ENCODE measurements around the gene INVS. TPM values are rescaled to one million over a fixed set of nuclear protein-coding genes. Genes with fewer than 3 reads are reported as not detected.

INVS gene
- polyA plus RNA-seq, 3 donors: 2.9 to 6.7 (median 4.2) TPM

GRCh38 chr9:100101608-100102007 is 2.6 kb downstream of the INVS start:
- Histone ChIP-seq H3K9ac (ENCODE audit: insufficient read depth, low read length, poor library complexity, severe bottlenecking) (no peak overlapping the region), H3K9me3 (replicated peaks in 1 of 2; ENCODE audit: control insufficient read depth in 1 of 2, insufficient read depth in 1 of 2, low read length in 2 of 2) (no peaks in the 10 kb centered on the region), H3K4me3 (replicated peaks in 1 of 3; ENCODE audit: low read depth in 2 of 3, low read length in 3 of 3) (no peak overlapping the region), H2AFZ (ENCODE audit: insufficient read depth, low read depth, low read length, poor library complexity, severe bottlenecking) (no peak overlapping the region), H3K4me1 (ENCODE audit: control insufficient read depth in 1 of 2, insufficient read depth in 2 of 2, low read length in 2 of 2) (peaks cover 16 to 24% of the 10 kb centered on the region in 2 donors), H3K4me2 (replicated peaks; ENCODE audit: extremely low read depth, low read length, poor library complexity, severe bottlenecking) (no peak overlapping the region), H3K27ac (ENCODE audit: low read depth in 1 of 2, low read length in 2 of 2) (no peak overlapping the region), H3K36me3 (replicated peaks in 1 of 2; ENCODE audit: control insufficient read depth in 1 of 2, insufficient read depth in 2 of 2, low read length in 2 of 2) (peaks cover 24% of the 10 kb centered on the region in 2 donors), H3K79me2 (ENCODE audit: insufficient read depth, low read length) (peaks cover 35% of the 10 kb centered on the region), H3K27me3 (ENCODE audit: control insufficient read depth in 2 of 2, insufficient read depth in 2 of 2, low read length in 2 of 2) (no peaks in the 10 kb centered on the region), H4K20me1 (ENCODE audit: insufficient read depth, low read length) (peaks cover 12% of the 10 kb centered on the region)
- no peak overlapping the region for H3K4me3 Mint-ChIP-seq
- peaks cover 0 to 2% (median 0%) of the 10 kb centered on the region in 3 donors for H3K27me3 Mint-ChIP-seq (ENCODE audit: low read depth in 3 of 3)
- DNase-seq: no peak
- WGBS (ENCODE audit: insufficient coverage): 100% methylated on average over 1 of the region's 6 CpGs
- no peak overlapping the region for H3K27ac Mint-ChIP-seq
- peaks cover 20% of the 10 kb centered on the region for H3K4me1 Mint-ChIP-seq
- peaks cover 7 to 8% of the 10 kb centered on the region in 2 donors for H3K36me3 Mint-ChIP-seq
- TF ChIP-seq CTCF (IDR thresholded peaks at IDR 0.05): no peak
- intact Hi-C loops (cut with micrococcal nuclease): no loop called here
- no peaks in the 10 kb centered on the region for H3K9me3 Mint-ChIP-seq

GRCh38 chr9:100104314-100104713 is 5.3 kb downstream of the INVS start:
- peaks cover 9 to 10% of the 10 kb centered on the region in 2 donors for H3K4me1 ChIP-seq (ENCODE audit: control insufficient read depth in 1 of 2, insufficient read depth in 2 of 2, low read length in 2 of 2)

More at GRCh38 chr9:100104314-100104713, 5.3 kb downstream of the INVS start:
- no peaks in the 10 kb centered on the region for H3K9me3 Mint-ChIP-seq
- H4K20me1 ChIP-seq (ENCODE audit: insufficient read depth, low read length): no peaks in the 10 kb centered on the region
- WGBS (ENCODE audit: insufficient coverage): 100% methylated on average over 2 of the region's 4 CpGs
- H3K36me3 Mint-ChIP-seq: peaks cover 7 to 9% of the 10 kb centered on the region in 2 donors
- no peaks in the 10 kb centered on the region for H3K9me3 ChIP-seq (replicated peaks in 1 of 2; ENCODE audit: control insufficient read depth in 1 of 2, insufficient read depth in 1 of 2, low read length in 2 of 2)
- H3K9ac ChIP-seq (ENCODE audit: insufficient read depth, low read length, poor library complexity, severe bottlenecking): no peak overlapping the region
- H3K27me3 Mint-ChIP-seq (ENCODE audit: low read depth in 3 of 3): peaks cover 0 to 2% (median 0%) of the 10 kb centered on the region in 3 donors
- peaks cover 9% of the 10 kb centered on the region for H3K4me1 Mint-ChIP-seq
- H3K27ac Mint-ChIP-seq: no peak overlapping the region
- H3K36me3 ChIP-seq (replicated peaks in 1 of 2; ENCODE audit: control insufficient read depth in 1 of 2, insufficient read depth in 2 of 2, low read length in 2 of 2): peaks cover 47% of the 10 kb centered on the region in 2 donors
- no peak overlapping the region for H3K4me2 ChIP-seq (replicated peaks; ENCODE audit: extremely low read depth, low read length, poor library complexity, severe bottlenecking)
- intact Hi-C loops (cut with micrococcal nuclease): no loop called here
- H3K79me2 ChIP-seq (ENCODE audit: insufficient read depth, low read length): peaks cover 10% of the 10 kb centered on the region
- TF ChIP-seq CTCF (IDR thresholded peaks at IDR 0.05): no peak
- DNase-seq: no peak
- H3K27me3 ChIP-seq (ENCODE audit: control insufficient read depth in 2 of 2, insufficient read depth in 2 of 2, low read length in 2 of 2): no peaks in the 10 kb centered on the region
- H3K4me3 ChIP-seq (replicated peaks in 1 of 3; ENCODE audit: low read depth in 2 of 3, low read length in 3 of 3): no peak overlapping the region
- H3K4me3 Mint-ChIP-seq: no peak overlapping the region
- H3K27ac ChIP-seq (ENCODE audit: low read depth in 1 of 2, low read length in 2 of 2): no peak overlapping the region
- H2AFZ ChIP-seq (ENCODE audit: insufficient read depth, low read depth, low read length, poor library complexity, severe bottlenecking): no peak overlapping the region
